ENCODE results near the gene CAVIN2.

CAVIN2 gene

GRCh38 chr2:191846515-191847476, at the start of gene CAVIN2:
TSS of gene CAVIN2 (minus strand) at chr2:191847088. CDS start at chr2:191846925, 163 bp downstream.
- in situ Hi-C loops (cut with MboI; ENCODE audit: low sequenced_read_pairs, unreplicated experiment): no loop called here
- no peak for DNase-seq (ENCODE audit: low spot score)

GRCh38 chr2:191895743-191896142, 48.9 kb upstream of the CAVIN2 start:
- DNase-seq (ENCODE audit: low spot score): no peak
- TF ChIP-seq CTCF (IDR thresholded peaks at IDR 0.05; ENCODE audit: borderline replicate concordance, control extremely low read depth, extremely low read depth, insufficient read depth, missing control alignments): no peak
- in situ Hi-C loops (cut with MboI; ENCODE audit: low sequenced_read_pairs, unreplicated experiment): no loop called here

More at GRCh38 chr2:191846515-191847476, at the start of gene CAVIN2:
- no peak for TF ChIP-seq CTCF (IDR thresholded peaks at IDR 0.05; ENCODE audit: borderline replicate concordance, control extremely low read depth, extremely low read depth, insufficient read depth, missing control alignments)

- no peak for DNase-seq (ENCODE audit: low spot score)
- in situ Hi-C loops (cut with MboI; ENCODE audit: low sequenced_read_pairs, unreplicated experiment): no loop called here
Observed at GRCh38 chr2:191895195-191895594, 48.3 kb upstream of the CAVIN2 start.

GRCh38 chr2:191894681-191895147, 47.8 kb upstream of the CAVIN2 start:
- in situ Hi-C loops (cut with MboI; ENCODE audit: low sequenced_read_pairs, unreplicated experiment): no loop called here
- no peak for DNase-seq (ENCODE audit: low spot score)
- no peak for TF ChIP-seq CTCF (IDR thresholded peaks at IDR 0.05; ENCODE audit: borderline replicate concordance, control extremely low read depth, extremely low read depth, insufficient read depth, missing control alignments)

More at GRCh38 chr2:191895195-191895594, 48.3 kb upstream of the CAVIN2 start:
- no peak for TF ChIP-seq CTCF (IDR thresholded peaks at IDR 0.05; ENCODE audit: borderline replicate concordance, control extremely low read depth, extremely low read depth, insufficient read depth, missing control alignments)

- TF ChIP-seq CTCF (IDR thresholded peaks at IDR 0.05; ENCODE audit: borderline replicate concordance, control extremely low read depth, extremely low read depth, insufficient read depth, missing control alignments): no peak
- DNase-seq (ENCODE audit: low spot score): no peak
- in situ Hi-C loops (cut with MboI; ENCODE audit: low sequenced_read_pairs, unreplicated experiment): no loop called here
Observed at GRCh38 chr2:191892391-191892790, 45.5 kb upstream of the CAVIN2 start.

- no peak for DNase-seq (ENCODE audit: low spot score)
- no peak for TF ChIP-seq CTCF (IDR thresholded peaks at IDR 0.05; ENCODE audit: borderline replicate concordance, control extremely low read depth, extremely low read depth, insufficient read depth, missing control alignments)
- in situ Hi-C loops (cut with MboI; ENCODE audit: low sequenced_read_pairs, unreplicated experiment): no loop called here
Observed at GRCh38 chr2:191891656-191892055, 44.8 kb upstream of the CAVIN2 start.
